Head of caudate nucleus (tissue), 42 donors: ENCODE data around the gene DHRS1.
"Not testable (repeated sequence)": the region's sequence is repeated elsewhere in the genome, so short reads cannot be mapped to it uniquely, and the experiment has no call there.

Source experiments
- DNase-seq, 42 donors: peaks; one replicate each; pipeline versions ENCODE4 v3.0.0 to v3.0.0-alpha.2; 2020 to 2021; ENCODE audit warnings: mixed read lengths in 7 of 42
- intact Hi-C: fragments of 100-400 bp; cut with DNase I; formaldehyde crosslinking; loops from one replicate; pipeline ENCODE4 v1.15.0; 2022

The DHRS1 gene

DNA sequence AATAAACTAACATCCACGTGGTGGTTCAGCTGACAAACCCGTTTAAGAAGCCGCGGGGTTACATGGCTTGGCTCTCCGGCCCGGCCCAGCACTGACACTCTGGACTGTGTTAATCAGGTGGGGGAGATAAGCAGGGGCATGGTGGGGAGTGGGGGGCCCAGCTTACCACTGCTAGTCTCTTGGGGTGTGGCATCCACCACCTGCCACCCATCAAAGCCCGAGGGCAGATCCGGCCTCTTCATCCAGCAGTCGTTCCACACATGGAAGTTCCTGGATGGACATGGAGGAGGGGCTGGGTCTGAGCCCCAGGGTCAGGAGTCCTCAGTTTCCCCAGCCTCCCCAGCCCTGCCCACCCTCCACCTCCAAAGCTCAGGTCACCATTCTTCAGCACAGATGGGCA, 41.5 kb downstream of the DHRS1 start:
- intact Hi-C loops: no loop called here
- DNase-seq: no peak

DNA sequence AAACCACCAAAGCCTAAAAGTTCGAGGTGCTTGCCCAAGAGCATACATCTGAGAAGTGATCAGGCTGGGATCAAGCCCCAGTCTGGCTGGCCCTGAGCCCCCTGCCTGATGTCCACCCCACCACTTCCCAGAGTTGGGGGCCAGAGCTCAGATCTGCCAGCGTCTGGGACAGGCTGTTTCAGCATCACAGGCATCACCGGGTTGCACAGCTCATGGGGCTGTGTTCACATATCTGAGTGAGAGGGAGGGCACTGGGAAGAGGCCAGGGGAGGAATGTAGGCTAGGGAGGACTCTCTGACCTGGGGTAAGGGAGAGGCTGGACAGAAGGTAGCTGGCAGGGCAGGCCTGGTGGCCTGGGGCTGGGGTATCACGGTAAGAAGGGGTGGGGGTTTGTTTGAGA, 42.6 kb downstream of the DHRS1 start:
- DNase-seq: no peak
- intact Hi-C loops: no loop called here

DNA sequence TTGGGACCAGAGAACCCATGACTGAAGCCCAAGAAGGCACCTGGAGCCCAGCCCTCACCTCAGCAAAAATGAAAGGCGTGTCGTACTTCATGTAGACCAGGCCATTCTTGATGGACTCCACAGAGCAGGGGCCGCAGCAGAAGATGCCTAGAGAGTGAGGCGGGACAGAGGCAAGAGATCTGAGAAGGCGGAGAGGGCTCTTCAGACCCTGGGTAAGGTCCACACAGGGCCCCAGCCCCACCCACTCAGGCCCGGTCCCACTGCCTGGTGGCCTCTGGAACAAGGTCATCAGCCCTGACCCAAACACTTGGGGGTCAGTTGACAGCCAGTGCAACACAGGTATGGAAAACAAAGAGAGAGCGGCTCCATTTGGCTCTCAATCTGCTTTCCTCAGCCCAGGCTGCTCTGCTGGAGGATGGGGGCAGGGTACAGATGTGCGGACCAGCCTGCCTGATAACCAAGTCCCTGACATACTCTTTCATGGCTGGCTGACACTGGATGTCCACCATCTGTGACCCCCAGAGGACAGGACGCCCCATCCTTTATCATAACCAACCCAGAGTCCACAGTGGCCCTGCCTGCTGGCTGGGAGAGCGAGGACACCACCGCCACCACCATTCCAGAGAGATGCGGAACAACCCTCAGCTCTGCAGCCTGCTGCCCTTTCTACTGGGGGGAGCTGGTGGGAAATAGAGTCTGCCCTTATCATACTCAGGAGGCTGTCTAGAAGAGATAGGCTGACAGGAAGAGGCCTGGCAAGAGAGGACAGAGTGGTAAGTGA, 43.5 kb downstream of the DHRS1 start:
- DNase-seq: no peak
- intact Hi-C loops: no loop called here

DNA sequence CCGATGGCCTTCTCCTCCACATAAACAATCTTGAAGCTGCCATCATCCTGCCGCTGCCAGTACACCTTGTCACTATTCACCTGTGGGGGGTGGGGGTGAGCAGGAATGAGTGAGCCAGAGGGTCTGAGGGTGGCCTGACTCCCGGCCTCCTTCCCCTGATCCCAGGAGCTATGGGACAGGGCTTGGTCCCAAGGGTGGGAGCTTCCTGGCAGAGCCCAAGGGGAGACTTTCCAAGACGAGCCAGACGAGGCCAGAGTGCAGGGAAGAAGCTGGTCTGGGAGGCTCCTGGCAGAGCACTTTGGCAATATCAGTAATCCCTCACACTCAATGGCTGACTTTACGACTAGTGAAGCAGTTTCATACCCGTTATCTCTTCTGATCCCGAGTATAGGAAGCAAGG, 44.1 kb downstream of the DHRS1 start:
- no peak for DNase-seq
- intact Hi-C loops: no loop called here

DNA sequence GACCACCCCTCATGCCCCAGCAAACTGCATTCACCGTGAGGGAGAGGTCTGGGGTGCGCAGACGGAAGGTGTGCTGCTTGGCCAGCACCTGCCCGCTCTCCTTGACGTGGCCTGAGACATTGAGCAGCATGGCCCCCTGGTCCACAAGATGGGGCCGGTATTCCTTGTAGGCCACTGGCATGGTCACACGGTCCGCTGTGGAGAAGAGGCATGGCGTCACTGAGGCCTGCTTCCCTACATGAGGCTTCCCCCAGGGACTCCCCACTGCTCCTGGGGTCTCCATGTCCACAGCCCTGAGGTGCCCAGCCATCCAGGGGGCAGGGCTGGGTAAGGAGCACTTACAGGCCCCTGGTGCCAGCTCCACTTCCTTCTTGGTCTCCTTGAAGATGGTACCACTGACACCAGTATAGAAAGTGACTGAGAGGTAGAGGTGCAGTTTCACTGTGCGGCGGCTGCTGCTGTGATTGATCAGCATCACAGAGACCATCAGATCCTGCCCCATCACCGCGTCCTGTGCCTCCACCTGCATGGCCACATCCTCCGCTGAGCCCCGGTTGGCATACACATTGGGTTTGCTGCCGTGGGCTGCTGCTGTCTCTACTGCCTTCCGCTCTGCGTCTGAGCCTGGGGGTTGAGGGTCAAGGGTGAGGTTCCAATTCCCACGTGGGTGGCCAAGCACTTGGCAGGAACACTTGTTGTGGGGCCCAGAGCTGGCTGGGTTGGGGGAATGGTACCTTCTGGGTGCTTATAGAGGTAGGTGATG, 44.8 kb downstream of the DHRS1 start:
- intact Hi-C loops: no loop called here
- DNase-seq: no peak

DNA sequence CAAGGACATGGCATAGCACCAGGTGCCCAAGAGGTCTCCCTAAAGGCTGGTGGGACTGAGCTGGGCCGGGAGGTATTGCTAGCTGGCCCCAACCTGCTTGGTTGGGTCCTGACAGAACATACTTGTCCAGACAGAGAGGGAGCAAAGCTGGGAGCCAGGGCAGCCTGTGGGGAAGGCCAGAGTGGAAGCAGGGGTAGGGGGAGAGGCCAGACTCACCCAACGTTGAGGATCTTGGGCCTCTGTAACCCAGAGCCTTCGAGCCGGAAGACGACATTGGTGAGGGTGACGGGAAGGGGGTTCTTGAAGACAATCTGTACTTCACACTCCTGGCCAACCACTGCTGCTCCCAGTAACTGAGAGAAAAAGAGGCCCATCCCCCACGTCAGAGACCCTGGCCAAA, 45.6 kb downstream of the DHRS1 start:
- intact Hi-C loops: no loop called here
- no peak for DNase-seq

DNA sequence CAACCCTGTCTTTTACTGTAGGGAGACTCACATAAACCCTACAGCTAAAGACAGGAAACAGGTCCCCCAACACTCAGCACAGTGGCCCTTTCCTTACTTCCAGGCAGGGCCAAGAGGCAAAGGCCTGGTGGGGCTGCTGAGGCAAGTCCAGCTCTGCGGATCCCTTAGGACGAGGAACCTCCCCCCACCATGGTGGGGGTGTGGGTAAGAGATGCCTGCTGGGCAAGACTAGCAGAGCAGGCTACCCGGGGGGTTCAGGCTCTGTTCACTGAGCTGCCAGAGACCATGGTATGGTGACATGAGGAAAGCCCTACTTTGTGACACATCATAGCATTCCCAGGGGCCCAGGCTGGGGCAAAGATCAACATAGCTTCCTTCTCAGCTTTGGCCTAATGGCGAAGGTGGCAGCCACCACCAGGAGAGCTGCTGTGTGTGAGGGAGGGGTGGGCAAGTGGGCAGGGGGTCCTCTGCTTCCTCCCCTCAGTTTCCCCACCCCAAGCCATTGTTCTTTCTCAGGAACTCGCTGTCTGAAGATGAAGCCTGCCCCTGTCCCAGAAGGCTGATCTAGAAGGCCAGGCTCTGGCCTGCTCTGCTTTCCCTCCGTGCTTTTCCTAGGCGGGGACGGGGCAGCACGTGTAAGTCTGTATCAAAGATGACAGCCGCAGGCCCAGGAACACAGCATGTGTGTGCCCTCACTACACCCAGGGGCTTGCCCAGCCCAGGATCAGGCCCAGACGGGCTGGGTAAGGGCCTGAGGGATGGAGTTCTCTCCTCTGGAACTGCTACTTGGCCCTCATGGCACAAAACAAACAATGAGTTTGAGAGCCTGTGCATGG, 47.1 kb downstream of the DHRS1 start:
- intact Hi-C loops: no loop called here
- no peak for DNase-seq

DNA sequence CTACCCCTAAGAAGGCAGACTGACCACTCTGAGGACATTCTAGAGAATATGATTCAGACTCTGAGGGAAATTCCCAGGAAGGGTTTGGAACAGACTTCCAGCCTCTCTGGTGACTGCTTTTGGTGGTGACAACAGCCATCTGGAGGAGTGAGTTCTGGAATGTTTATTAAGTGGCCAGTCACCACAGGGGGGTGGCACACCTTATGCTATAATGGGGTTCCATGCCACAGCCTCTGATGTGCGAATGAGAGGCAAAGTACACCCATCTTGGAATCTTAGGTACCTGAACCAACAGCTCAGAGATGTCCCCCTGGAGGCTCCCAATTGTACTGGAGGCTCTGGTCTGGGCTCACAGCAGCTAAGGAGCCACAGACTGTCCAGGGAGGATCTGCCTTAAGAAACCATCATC, 47.7 kb downstream of the DHRS1 start:
- intact Hi-C loops: no loop called here
- no peak for DNase-seq

DNA sequence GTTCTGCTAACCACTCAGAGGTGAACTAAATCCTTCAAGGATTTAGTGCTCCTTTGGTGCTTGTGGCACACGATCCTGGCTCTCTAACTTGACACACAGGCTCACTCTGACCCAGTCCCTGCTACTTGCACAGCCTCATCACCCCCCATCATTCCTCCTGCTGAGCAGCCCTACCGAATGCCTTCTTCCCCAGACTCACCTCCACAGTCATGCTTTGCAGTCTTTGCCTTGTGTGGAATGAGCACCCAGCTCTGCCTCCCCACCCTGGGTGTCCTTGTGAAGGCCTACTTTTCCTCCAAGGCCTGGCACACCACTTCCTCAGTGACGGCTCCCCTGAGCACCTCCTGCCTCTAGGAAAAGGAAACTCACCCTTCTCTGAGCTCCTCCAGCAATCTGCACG, 49.2 kb downstream of the DHRS1 start:
- intact Hi-C loops: no loop called here
- DNase-seq: no peak

DNA sequence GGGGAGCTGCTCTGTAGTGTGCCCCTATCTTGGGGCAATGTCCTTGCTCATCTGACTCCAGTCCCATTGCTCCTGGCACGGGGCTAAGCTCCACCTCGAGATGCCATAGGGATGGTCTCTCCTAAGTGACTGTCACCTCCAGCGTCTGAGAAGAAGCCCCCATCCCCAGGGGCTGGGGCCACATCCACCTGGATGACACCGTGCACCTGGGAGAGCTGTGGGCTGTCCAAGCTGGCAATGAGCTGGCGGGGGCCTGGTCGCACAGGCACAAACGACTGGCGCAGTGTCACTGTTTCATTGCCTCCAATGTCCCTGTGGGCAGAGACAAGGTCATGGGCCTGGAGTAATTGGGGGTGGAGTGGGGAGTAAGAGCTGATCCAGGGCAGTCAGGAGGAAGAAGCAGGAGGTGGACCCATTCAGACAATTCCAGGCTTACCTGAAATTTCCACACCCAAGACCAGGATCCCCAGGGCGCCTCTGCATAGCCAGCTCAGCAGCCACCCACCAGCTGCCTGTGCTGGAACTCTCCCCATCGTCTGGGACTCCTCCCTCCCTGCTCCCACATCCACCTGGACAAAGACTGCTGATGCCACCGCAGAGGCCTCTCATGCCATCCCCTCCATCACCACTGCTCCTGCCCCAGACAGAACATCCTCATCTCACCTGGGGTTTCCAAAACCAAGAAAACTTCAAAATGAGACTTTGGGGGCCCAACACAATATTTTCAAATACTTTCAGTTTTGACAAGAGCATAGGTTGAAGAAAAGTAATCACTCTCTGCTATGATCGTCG, 50.2 kb downstream of the DHRS1 start:
- intact Hi-C loops: no loop called here
- peak in 1 of 42 donors; percentile 11 for DNase-seq

DNA sequence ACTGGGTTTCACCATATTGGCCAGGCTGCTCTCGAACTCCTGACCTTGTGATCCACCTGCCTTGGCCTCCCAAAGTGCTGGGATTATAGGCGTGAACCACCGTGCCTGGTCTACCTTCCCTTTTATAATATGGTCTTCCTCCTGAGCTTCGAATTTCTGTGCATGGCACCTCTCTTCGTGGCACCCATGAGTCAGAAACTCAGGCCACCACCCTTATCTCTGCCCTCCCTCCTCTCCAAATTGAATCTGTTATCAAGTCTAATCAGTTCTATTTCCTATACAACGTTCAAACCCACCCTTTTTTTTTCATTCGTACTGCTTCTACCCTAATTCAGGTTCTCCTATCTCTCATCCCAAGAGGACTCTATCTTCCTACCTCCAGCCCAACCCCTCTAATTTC, 52.2 kb downstream of the DHRS1 start:
- peak in 1 of 42 donors; percentile 13 for DNase-seq
- intact Hi-C loops: no loop called here

DNA sequence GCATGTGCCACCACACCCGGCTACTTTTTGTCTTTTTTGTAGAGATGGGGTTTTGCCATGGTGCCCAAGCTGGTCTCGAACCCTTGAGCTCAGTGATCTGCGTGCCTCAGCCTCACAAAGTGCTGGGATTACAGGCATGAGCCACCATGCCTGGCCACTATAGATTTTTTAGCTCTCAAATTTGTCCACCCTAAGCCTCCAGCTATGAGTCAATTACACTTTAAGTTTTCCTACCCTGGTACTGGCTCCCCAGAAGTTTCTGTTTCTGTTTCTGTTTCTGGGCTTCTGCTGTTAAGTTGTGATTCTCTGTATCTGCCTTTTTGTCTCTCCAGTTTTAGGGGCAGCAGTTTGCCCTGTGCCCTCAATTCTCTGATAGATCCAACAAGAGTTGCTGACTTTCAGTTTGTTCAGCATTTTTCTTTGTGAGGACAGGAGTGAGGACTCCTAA, 52.8 kb downstream of the DHRS1 start:
- intact Hi-C loops: no loop called here
- peak in 1 of 42 donors; percentile 4 for DNase-seq

DNA sequence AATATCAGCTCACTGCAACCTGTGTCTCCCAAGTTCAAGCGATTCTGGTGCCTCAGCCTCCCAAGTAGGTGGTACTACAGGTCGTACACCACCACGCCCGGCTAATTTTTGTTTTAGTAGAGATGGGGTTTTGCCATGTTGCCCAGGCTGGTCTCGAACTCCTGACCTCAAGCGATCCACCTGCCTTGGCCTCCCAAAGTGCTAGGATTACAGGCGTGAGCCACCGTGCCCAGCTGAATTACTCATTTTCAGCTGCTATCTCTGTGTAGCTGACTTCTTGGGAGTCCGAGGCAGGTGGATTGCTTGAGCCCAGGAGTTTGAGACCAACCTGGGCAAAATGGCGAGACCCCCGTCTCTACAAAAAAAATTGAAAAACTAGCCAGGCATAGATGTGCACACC, 54.2 kb downstream of the DHRS1 start:
- intact Hi-C loops: not testable (repeated sequence)
- peak in 3 of 42 donors; percentile 0 to 8 (median 8) for DNase-seq

DNA sequence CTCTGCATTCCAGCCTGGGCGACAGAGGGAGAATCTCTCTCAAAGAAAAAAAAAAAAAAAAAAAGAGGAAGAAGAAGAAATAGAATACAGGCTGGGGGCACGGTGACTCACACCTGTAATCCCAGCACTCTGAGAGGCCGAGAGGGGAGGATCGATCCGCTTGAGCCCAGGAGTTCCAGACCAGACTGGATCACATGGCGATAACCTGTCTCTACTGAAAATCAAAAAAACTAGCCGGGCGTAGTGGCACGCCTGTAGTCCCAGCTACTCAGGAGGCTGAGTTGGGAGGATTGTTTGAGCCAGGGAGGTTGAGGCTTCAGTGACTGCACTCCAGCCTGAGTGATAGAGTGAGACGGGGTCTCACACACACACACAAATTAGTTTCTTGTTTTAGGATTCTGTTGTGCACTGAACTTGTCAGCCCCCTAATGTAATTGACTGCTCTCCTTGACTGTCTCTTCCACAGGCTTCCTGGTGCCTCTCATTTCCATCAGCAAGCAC, 56.2 kb downstream of the DHRS1 start:
- intact Hi-C loops: loop anchor here (5.0 kb wide), 2 partner anchors 54 to 199 kb away; partner anchors contain the start of genes DHRS1, NOP9 and SDR39U1
- peak in 5 of 42 donors; percentile 11 to 40 (median 18) for DNase-seq

DNA sequence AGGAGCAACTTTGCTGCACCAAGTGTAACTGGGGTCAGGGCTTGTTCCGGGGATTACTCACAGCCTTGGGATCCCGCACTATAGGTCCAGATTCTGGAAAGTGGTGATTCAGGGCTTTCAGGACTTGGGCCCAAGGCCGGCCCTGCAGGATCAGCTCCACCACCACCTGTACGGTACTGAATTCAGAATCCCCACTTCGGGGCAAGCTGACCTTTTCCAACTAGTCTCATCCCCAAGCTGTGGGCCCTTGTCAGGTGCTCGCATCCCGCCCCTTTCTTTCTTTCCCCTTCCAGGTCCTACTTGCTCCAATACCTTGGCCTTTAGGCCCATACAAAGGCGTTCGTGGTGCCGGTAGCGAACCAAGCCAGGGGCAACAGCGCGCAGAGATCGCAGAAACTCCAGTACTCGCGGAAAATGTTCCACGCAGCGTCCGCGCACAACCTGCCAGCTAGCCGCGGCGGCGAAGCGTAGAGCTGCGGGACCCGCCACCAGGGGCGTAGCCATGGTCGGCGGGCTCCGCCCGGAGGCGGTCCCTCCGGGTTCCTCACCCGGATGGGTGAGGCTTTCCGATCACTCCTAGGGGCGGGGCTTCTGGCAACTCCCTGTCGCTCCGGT, 57.6 kb downstream of the DHRS1 start:
- intact Hi-C loops: loop anchor here (5.0 kb wide), 2 partner anchors 55 to 200 kb away; partner anchors contain the start of genes DHRS1, NOP9 and SDR39U1
- peak in 41 of 42 donors; percentile 81 to 97 (median 93) for DNase-seq
